GM23338 (cell line): ENCODE data around the gene PSMG4. TPM values are rescaled to one million over a fixed set of nuclear protein-coding genes. Genes with fewer than 3 reads are reported as not detected.

ENCODE experiments used
- ATAC-seq: fragments of 200-7000 bp; cut with Tn5 transposase; 3 replicates; pipeline ENCODE4 v1.9.1; 2020
- DNase-seq: peaks from one replicate; pipeline ENCODE4 v3.0.0-alpha.2; 2015; ENCODE audit warnings: low spot score
- H2AFZ ChIP-seq: fragments of 200-600 bp; sonication (generic); 2 replicates; pipeline ENCODE4 v1.8.0; 2016; ENCODE audit warnings: antibody characterized with exemption, mild to moderate bottlenecking, moderate library complexity
- H3F3A ChIP-seq: fragments of 200-600 bp; sonication (generic); replicated peaks from 2 replicates; pipeline ENCODE4 v1.8.0; 2017; ENCODE audit warnings: antibody characterized with exemption, mixed run types, low read depth
- H3K27ac ChIP-seq: fragments of 200-600 bp; sonication (generic); 2 replicates; pipeline ENCODE4 v1.6.1; 2016; ENCODE audit warnings: low read depth
- H3K27me3 ChIP-seq: fragments of 200-600 bp; sonication (generic); 2 replicates; pipeline ENCODE4 v1.8.0; 2016; ENCODE audit warnings: mild to moderate bottlenecking, mixed run types, moderate library complexity; ENCODE audit not compliant: insufficient read depth
- H3K36me3 ChIP-seq: fragments of 200-600 bp; sonication (generic); 2 replicates; pipeline ENCODE4 v1.8.0; 2016; ENCODE audit warnings: mild to moderate bottlenecking; ENCODE audit not compliant: insufficient read depth
- H3K4me1 ChIP-seq: fragments of 200-600 bp; sonication (generic); 2 replicates; pipeline ENCODE4 v1.8.0; 2016; ENCODE audit warnings: mild to moderate bottlenecking, moderate library complexity; ENCODE audit not compliant: insufficient read depth
- H3K4me2 ChIP-seq: fragments of 200-600 bp; sonication (generic); 2 replicates; pipeline ENCODE4 v1.7.1; 2017; ENCODE audit warnings: mixed run types
- H3K4me3 ChIP-seq: fragments of 200-600 bp; sonication (generic); 2 replicates; pipeline ENCODE4 v1.6.1; 2016; ENCODE audit warnings: mixed run types
- H3K79me2 ChIP-seq: fragments of 200-600 bp; sonication (generic); replicated peaks from 2 replicates; pipeline ENCODE4 v1.8.0; 2017; ENCODE audit warnings: mild to moderate bottlenecking; ENCODE audit not compliant: insufficient read depth
- H3K9me2 ChIP-seq: fragments of 200-600 bp; sonication (generic); 2 replicates; pipeline ENCODE4 v1.8.0; 2017; ENCODE audit not compliant: insufficient read depth
- H4K20me1 ChIP-seq: fragments of 200-600 bp; sonication (generic); replicated peaks from 2 replicates; pipeline ENCODE4 v1.8.0; 2017; ENCODE audit warnings: mild to moderate bottlenecking; ENCODE audit not compliant: insufficient read depth
- H3K27ac Mint-ChIP-seq: 2 replicates; pipeline ENCODE4 v1.8.0; 2020; ENCODE audit warnings: inconsistent platforms, mild to moderate bottlenecking, moderate library complexity, mixed read lengths
- H3K27me3 Mint-ChIP-seq: 3 replicates; pipeline ENCODE4 v1.8.0; 2022; ENCODE audit warnings: low read depth, mild to moderate bottlenecking, moderate library complexity, mixed read lengths, inconsistent platforms; ENCODE audit not compliant: insufficient read depth, poor library complexity
- H3K36me3 Mint-ChIP-seq: 3 replicates; pipeline ENCODE4 v1.8.0; 2021; ENCODE audit warnings: low read depth, mild to moderate bottlenecking, inconsistent platforms, moderate library complexity, mixed read lengths
- H3K4me1 Mint-ChIP-seq: 3 replicates; pipeline ENCODE4 v1.8.0; 2020; ENCODE audit warnings: mild to moderate bottlenecking, inconsistent platforms, mixed read lengths
- H3K4me3 Mint-ChIP-seq: 3 replicates; pipeline ENCODE4 v1.8.0; 2021; ENCODE audit warnings: moderate library complexity, mild to moderate bottlenecking, inconsistent platforms, mixed read lengths
- H3K9me3 Mint-ChIP-seq: 3 replicates; pipeline ENCODE4 v1.8.0; 2020; ENCODE audit warnings: moderate library complexity, mild to moderate bottlenecking, inconsistent platforms, mixed read lengths
- CREB1 ChIP-seq: fragments of 250-450 bp; sonication (Bioruptor Pico); IDR thresholded peaks from 2 replicates; pipeline ENCODE4 v1.5.0; 2020; ENCODE audit warnings: low read depth, mild to moderate bottlenecking, moderate library complexity
- CTCF ChIP-seq, 2 experiments: fragments of 200-600 bp in 1 of 2; sonication (generic) in 1 of 2; conservative IDR thresholded peaks; 2 replicates each; pipeline versions ENCODE4 v1.5.1 to v1.6.1; 2016 to 2017; ENCODE audit warnings: antibody characterized with exemption in 2 of 2, low read depth in 2 of 2, mild to moderate bottlenecking in 2 of 2, moderate library complexity in 1 of 2
- ETS1 ChIP-seq: IDR thresholded peaks from 2 replicates; pipeline ENCODE4 v1.6.1; 2016; ENCODE audit warnings: antibody characterized with exemption
- EZH2 ChIP-seq: fragments of 200-600 bp; sonication (generic); IDR thresholded peaks from one replicate; pipeline ENCODE4 v1.8.0; 2017; ENCODE audit warnings: antibody characterized with exemption, mild to moderate bottlenecking, low read depth; ENCODE audit not compliant: unreplicated experiment
- EZH2phosphoT487 ChIP-seq: fragments of 200-600 bp; sonication (generic); IDR thresholded peaks from one replicate; pipeline ENCODE4 v1.8.1; 2018; ENCODE audit warnings: antibody characterized with exemption; ENCODE audit not compliant: unreplicated experiment
- JUNB ChIP-seq: IDR thresholded peaks from one replicate; pipeline ENCODE4 v1.6.1; 2016; ENCODE audit warnings: antibody characterized with exemption; ENCODE audit not compliant: unreplicated experiment
- NANOG ChIP-seq: IDR thresholded peaks from 2 replicates; pipeline ENCODE4 v1.6.1; 2016; ENCODE audit warnings: antibody characterized with exemption, borderline replicate concordance
- POLR2AphosphoS5 ChIP-seq: IDR thresholded peaks from 2 replicates; pipeline ENCODE4 v1.6.1; 2016; ENCODE audit warnings: antibody characterized with exemption, low read depth
- REST ChIP-seq: IDR thresholded peaks from one replicate; pipeline ENCODE4 v1.6.1; 2018; ENCODE audit warnings: antibody characterized with exemption; ENCODE audit not compliant: unreplicated experiment
- STAT1 ChIP-seq: IDR thresholded peaks from one replicate; pipeline ENCODE4 v1.6.1; 2016; ENCODE audit warnings: antibody characterized with exemption; ENCODE audit not compliant: unreplicated experiment
- ZNF114 ChIP-seq: fragments of 250-450 bp; sonication (Bioruptor Pico); IDR thresholded peaks from 2 replicates; pipeline ENCODE4 v1.5.0; 2020; ENCODE audit warnings: mild to moderate bottlenecking, moderate library complexity
- ZNF331 ChIP-seq: fragments of 250-450 bp; sonication (Bioruptor Pico); IDR thresholded peaks from 2 replicates; pipeline ENCODE4 v1.5.0; 2020; ENCODE audit warnings: low read depth, mild to moderate bottlenecking, moderate library complexity
- ZNF462 ChIP-seq: fragments of 250-450 bp; sonication (Bioruptor Pico); IDR thresholded peaks from 2 replicates; pipeline ENCODE4 v1.5.0; 2020; ENCODE audit warnings: mild to moderate bottlenecking, moderate library complexity
- polyA plus RNA-seq: library from polyadenylated mRNA; unstranded; fragments of >200 nt; fragmentation: Nextera tagmentation; extraction: Ambion mirVana; gene quantifications from 2 replicates; pipeline ENCODE4 v1.2.1, GENCODE V29; 2016
- total RNA-seq: library from RNA; depleted of rRNA; stranded (reverse); fragments of >200 nt; shearing (Covaris generic); gene quantifications from 2 replicates; pipeline ENCODE4 v1.2.3, GENCODE V29; 2014

PSMG4 gene
- total and polyA plus RNA-seq, 2 experiments from 2014 or later = 37.2 to 168 TPM

GRCh38 chr6:3233904-3234303, 24.8 kb upstream of the PSMG4 start:
- no peak for DNase-seq
- Histone ChIP-seq H3K4me2 (no peak overlapping the region), H3K27me3 (peaks cover 32% of the 10 kb centered on the region), H3K27ac (no peak overlapping the region), H3K36me3 (no peaks in the 10 kb centered on the region), H4K20me1 (no peaks in the 10 kb centered on the region), H3F3A (peaks cover 28% of the 10 kb centered on the region), H3K4me1 (peaks cover 52% of the 10 kb centered on the region), H3K9me2 (no peaks in the 10 kb centered on the region), H2AFZ (no peak overlapping the region), H3K4me3 (no peak overlapping the region), H3K79me2 (peaks cover 4% of the 10 kb centered on the region; the same call in 1 of the 2 replicates)
- no peaks in the 10 kb centered on the region; the same call in 2 of the 3 replicates for H3K36me3 Mint-ChIP-seq
- no peak for ATAC-seq
- no peak for TF ChIP-seq ZNF114 (CRISPR knock-in tag)
- no peak for TF ChIP-seq REST
- no peak for TF ChIP-seq CREB1
- TF ChIP-seq ZNF462 (CRISPR knock-in tag) = no peak
- TF ChIP-seq ZNF331 (CRISPR knock-in tag) = no peak
- no peak for TF ChIP-seq JUNB
- no peak for TF ChIP-seq NANOG
- TF ChIP-seq EZH2 = no peak
- no peak for TF ChIP-seq STAT1
- no peak for TF ChIP-seq POLR2AphosphoS5
- no peak for TF ChIP-seq CTCF (conservative IDR thresholded peaks at IDR 0.05; ENCODE audit: low read depth in 2 of 2)
- no peak for TF ChIP-seq EZH2phosphoT487
- no peak for TF ChIP-seq ETS1
- H3K4me3 Mint-ChIP-seq = no peak overlapping the region
- H3K9me3 Mint-ChIP-seq = no peaks in the 10 kb centered on the region; the same call in 2 of the 3 replicates
- H3K27me3 Mint-ChIP-seq = peaks cover 34% of the 10 kb centered on the region
- H3K4me1 Mint-ChIP-seq = peaks cover 49% of the 10 kb centered on the region
- H3K27ac Mint-ChIP-seq = no peak overlapping the region
